Stimulated activated naive B cell treated with anti-CD40 and anti-IgM and Interleukin-4, amounts not matched to agents 10 μg/mL and 1 μg/mL and 100 μg/mL, for 72 hours (primary cell): ENCODE results near the gene ANKRD11.

Source experiments
- ATAC-seq, 2 donors: fragments of 150-1000 bp; cut with Tn5 transposase; replicated peaks; 2 replicates each; pipeline ENCODE4 v1.10.0; 2021; ENCODE audit warnings: moderate library complexity in 1 of 2
- DNase-seq: peaks from one replicate; pipeline ENCODE4 v3.0.0; 2021
- H3K27ac Mint-ChIP-seq: one replicate; pipeline ENCODE4 v1.8.0; 2022; ENCODE audit warnings: mild to moderate bottlenecking, mixed read lengths
- H3K27me3 Mint-ChIP-seq, 2 donors: one replicate each; pipeline ENCODE4 v1.8.0; 2022; ENCODE audit warnings: mixed read lengths in 2 of 2
- H3K36me3 Mint-ChIP-seq, 2 donors: one replicate each; pipeline ENCODE4 v1.8.0; 2022; ENCODE audit warnings: mixed read lengths in 2 of 2, mild to moderate bottlenecking in 1 of 2
- H3K4me1 Mint-ChIP-seq, 2 donors: one replicate each; pipeline ENCODE4 v1.8.0; 2022; ENCODE audit warnings: mixed read lengths in 2 of 2, mild to moderate bottlenecking in 1 of 2
- H3K4me3 Mint-ChIP-seq, 2 donors: one replicate each; pipeline ENCODE4 v1.8.0; 2022; ENCODE audit warnings: mild to moderate bottlenecking in 2 of 2, mixed read lengths in 2 of 2, moderate library complexity in 1 of 2
- H3K9me3 Mint-ChIP-seq, 2 donors: one replicate each; pipeline ENCODE4 v1.8.0; 2022; ENCODE audit warnings: mixed read lengths in 2 of 2, mild to moderate bottlenecking in 1 of 2

Gene ANKRD11

DNA sequence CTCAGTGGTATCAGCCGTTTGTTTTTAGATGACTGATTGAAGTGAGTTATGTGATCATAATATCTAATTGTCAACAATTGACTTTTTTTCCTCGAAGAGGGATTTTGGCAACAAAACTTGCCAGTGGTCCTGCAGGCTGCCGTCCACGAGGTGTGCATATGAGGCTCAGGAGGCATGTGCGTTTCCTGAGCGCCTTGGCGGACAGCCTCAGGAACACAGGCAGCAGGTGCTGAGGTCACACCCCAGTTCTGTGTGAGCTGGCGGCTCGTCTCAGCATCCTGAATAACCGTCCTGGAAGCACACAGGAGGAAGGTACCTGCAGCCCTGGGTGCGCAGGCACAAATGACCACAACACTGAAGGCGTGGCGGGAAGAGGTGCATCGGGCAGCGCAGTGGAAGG is 29.5 kb upstream of the ANKRD11 start:
- no peak for DNase-seq
- Mint-ChIP-seq H3K4me3 (no peak overlapping the region), H3K27ac (no peak overlapping the region), H3K36me3 (peaks cover 50 to 71% of the 10 kb centered on the region in 2 donors), H3K27me3 (no peaks in the 10 kb centered on the region), H3K9me3 (no peaks in the 10 kb centered on the region), H3K4me1 (peaks cover 5 to 6% of the 10 kb centered on the region in 2 donors)
- ATAC-seq = no peak

DNA sequence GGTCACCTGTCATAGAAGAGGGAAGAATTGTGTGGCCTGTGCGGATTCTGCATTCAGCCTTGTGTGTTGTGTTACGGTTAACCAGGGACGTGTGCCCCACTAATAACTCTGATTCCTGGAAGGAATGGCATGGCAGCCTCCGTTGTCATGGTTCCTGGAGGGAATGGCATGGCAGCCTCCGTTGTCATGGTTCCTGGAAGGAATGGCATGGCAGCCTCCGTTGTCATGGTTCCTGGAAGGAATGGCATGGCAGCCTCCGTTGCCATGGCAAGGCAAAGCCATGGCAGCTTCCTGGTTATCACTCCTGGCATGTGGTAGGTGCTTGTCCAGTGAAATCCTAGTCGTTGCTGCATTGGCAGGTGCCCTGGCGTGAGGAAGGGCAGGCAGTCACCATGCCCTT is 26.8 kb upstream of the ANKRD11 start:
- no peaks in the 10 kb centered on the region for H3K27me3 Mint-ChIP-seq
- no peak overlapping the region for H3K27ac Mint-ChIP-seq
- DNase-seq (no peak), ATAC-seq (no peak)
- peaks cover 0 to 3% of the 10 kb centered on the region in 2 donors for H3K4me1 Mint-ChIP-seq
- no peaks in the 10 kb centered on the region for H3K9me3 Mint-ChIP-seq
- no peak overlapping the region for H3K4me3 Mint-ChIP-seq
- peaks cover 46 to 55% of the 10 kb centered on the region in 2 donors for H3K36me3 Mint-ChIP-seq

DNA sequence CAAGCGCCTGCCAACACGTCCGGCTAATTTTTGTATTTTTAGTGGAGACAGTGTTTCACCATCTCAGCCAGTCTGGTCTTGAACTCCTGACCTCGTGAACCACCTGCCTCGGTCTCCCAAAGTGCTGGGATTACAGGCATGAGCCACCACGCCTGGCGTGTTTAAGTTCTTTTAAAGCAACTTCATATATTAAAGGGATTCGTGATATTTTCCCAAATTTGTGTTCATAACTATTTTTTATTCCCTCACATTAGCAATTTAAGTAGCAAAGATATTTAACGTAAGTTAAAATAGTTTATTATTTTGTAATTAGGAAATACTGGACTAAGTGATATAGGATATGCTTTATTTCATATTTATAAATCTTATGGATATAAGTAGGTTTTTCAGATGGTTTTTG is 22.1 kb upstream of the ANKRD11 start:
- DNase-seq = no peak
- Mint-ChIP-seq H3K27ac (no peak overlapping the region), H3K4me1 (no peaks in the 10 kb centered on the region), H3K9me3 (no peaks in the 10 kb centered on the region), H3K36me3 (peaks cover 18 to 26% of the 10 kb centered on the region in 2 donors), H3K27me3 (no peaks in the 10 kb centered on the region), H3K4me3 (no peak overlapping the region)
- no peak for ATAC-seq

DNA sequence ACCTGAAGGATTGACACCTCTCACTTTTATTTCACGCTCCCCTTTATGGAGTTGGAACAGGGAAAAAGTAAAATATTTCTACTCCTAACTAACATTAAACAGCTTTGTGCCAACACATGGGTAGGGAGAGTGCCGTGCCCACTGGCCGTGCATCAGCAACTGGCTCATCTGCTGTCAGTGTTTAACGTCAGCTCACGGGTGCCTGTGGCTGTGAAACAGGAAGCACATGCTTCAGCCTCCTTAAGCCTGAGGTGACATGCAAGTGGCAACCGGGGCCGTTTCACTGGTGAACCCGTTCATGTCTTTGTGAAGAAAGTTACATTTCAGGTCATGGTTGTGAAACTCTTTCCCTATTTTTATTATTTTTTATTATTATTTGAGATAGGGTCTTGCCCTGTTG is 21.0 kb upstream of the ANKRD11 start:
- Mint-ChIP-seq H3K27ac (peak overlapping the region; percentile 51), H3K4me1 (peaks cover 0 to 2% of the 10 kb centered on the region in 2 donors), H3K4me3 (no peak overlapping the region), H3K27me3 (no peaks in the 10 kb centered on the region), H3K36me3 (peaks cover 11 to 18% of the 10 kb centered on the region in 2 donors), H3K9me3 (no peaks in the 10 kb centered on the region)
- ATAC-seq = no peak
- no peak for DNase-seq

DNA sequence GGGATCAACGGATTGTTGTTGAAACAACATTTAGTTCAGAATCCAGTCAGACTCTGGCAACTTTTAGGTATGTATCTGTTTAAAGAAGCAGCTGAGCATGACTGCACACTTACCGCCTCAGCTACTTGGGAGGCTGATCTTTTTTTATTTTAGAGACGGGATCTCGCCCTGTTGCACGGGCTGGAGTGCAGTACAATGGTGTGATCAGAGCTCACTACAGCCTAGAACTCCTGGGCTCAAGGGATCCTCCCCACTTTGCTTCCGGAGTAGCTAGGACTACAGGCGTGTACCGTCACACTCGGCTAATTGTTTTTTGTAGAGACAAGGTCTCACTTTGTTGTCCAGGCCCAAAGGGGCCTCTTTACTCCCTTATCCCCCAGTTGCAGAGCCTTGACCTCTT is 20.2 kb upstream of the ANKRD11 start:
- ATAC-seq (no peak), DNase-seq (no peak)
- H3K27me3 Mint-ChIP-seq = no peaks in the 10 kb centered on the region
- H3K36me3 Mint-ChIP-seq = peaks cover 11 to 18% of the 10 kb centered on the region in 2 donors
- H3K4me3 Mint-ChIP-seq = no peak overlapping the region
- no peaks in the 10 kb centered on the region for H3K9me3 Mint-ChIP-seq
- no peak overlapping the region for H3K27ac Mint-ChIP-seq
- H3K4me1 Mint-ChIP-seq = peaks cover 6 to 10% of the 10 kb centered on the region in 2 donors

DNA sequence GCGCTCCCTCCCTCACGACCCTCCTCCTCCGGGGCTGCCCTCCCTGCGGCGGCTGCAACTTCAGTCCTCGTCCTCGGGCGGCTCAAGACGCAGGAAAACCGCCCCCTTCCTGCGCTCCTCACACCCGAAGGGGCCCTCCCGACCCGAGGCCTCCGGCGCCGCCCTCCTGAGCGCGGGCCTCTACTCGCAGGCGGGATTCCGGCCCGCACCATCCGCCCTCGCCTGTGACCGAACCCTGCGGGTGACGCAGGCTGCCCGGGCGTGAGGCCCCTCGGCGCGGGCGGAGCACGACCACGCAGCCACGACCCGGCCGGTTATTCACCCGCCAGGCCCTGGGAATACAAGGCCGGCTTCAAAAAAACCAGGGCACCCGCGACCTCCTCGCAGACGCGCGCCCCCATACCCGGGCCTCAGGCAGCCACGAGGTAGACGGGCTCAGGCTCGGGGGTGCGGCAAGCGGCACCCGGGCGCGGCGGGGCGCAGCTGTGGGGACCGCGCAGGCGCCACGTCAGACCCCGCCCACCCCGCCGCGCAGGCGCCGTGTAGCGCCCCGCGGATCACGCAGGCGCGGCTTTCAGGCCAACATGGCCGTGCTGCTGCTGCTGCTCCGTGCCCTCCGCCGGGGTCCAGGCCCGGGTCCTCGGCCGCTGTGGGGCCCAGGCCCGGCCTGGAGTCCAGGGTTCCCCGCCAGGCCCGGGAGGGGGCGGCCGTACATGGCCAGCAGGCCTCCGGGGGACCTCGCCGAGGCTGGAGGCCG is 17.7 kb upstream of the ANKRD11 start, which contains the start of gene SPG7:
Gene SPG7, plus strand, starts transcription at position 570 of the 757 bp plus-strand sequence. Its CDS starts 15 bp downstream, at position 585.
- H3K4me1 Mint-ChIP-seq = peaks cover 13 to 20% of the 10 kb centered on the region in 2 donors
- ATAC-seq = peak; percentile 74 to 75
- no peaks in the 10 kb centered on the region for H3K27me3 Mint-ChIP-seq
- peak within 1 kb of the TSS; percentile 93 for H3K27ac Mint-ChIP-seq
- H3K36me3 Mint-ChIP-seq = peaks cover 0 to 7% of the 10 kb centered on the region in 2 donors
- peak within 1 kb of the TSS; percentile 78 to 88 for H3K4me3 Mint-ChIP-seq
- DNase-seq = peak; percentile 87
- H3K9me3 Mint-ChIP-seq = no peaks in the 10 kb centered on the region

DNA sequence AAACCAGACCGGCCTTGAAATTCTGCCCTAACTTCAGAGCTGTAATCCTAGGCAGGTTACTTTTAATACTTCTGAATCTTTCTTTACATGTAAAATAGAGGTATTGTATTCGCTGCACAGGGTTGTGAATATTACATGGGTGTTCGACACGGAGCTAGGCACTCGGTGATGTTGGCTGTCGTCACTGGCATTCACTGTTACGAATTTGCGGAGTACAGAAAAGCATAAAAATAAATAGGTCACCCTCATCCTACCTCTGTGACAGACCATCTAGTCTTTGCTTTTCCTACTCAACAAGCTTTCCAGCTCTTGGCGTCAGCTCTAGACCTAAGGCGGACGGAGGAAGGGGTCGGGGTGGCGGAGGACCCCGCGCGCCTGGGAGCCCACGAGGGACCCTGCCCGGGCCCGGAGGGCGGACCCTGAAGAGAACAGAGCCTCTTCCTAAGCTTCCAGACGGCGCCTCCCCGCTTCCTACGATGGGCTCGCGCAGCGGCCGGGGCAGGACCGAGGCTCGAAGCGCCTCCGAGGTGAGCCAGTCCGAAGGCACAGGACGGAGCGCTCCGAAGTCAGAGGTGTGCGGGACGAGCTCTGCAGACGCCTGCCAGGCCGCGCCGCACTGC is 17.0 kb upstream of the ANKRD11 start:
- DNase-seq = no peak
- peak overlapping the region; percentile 78 to 88 for H3K4me3 Mint-ChIP-seq
- H3K4me1 Mint-ChIP-seq = peaks cover 13 to 20% of the 10 kb centered on the region in 2 donors
- no peaks in the 10 kb centered on the region for H3K9me3 Mint-ChIP-seq
- peak overlapping the region; percentile 86 for H3K27ac Mint-ChIP-seq
- peaks cover 0 to 7% of the 10 kb centered on the region in 2 donors for H3K36me3 Mint-ChIP-seq
- ATAC-seq = no peak
- H3K27me3 Mint-ChIP-seq = no peaks in the 10 kb centered on the region

DNA sequence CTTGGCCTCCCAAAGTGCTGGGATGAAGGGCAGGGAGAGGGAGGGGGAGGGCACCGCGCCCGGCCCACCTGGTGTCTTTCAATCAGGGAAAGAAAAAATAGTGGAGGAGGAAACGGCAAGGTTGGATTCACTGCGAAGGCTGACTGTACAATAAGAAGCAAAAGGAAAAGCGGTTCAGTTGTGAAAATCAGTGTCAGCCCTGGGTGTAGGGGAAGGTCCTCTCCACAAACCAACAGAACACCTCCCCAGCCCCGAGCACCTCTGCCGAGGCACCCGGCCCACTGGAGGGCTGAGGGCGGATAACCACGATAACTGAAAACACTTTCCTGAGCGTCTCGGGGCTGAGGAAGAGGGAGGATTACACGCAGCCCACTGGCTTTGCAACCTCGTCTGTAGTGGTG is 16.4 kb upstream of the ANKRD11 start:
- peaks cover 13 to 20% of the 10 kb centered on the region in 2 donors for H3K4me1 Mint-ChIP-seq
- ATAC-seq (no peak), DNase-seq (no peak)
- peaks cover 0 to 3% of the 10 kb centered on the region in 2 donors for H3K36me3 Mint-ChIP-seq
- no peaks in the 10 kb centered on the region for H3K27me3 Mint-ChIP-seq
- no peaks in the 10 kb centered on the region for H3K9me3 Mint-ChIP-seq
- peak overlapping the region; percentile 78 to 88 for H3K4me3 Mint-ChIP-seq
- H3K27ac Mint-ChIP-seq = peak overlapping the region; percentile 69

DNA sequence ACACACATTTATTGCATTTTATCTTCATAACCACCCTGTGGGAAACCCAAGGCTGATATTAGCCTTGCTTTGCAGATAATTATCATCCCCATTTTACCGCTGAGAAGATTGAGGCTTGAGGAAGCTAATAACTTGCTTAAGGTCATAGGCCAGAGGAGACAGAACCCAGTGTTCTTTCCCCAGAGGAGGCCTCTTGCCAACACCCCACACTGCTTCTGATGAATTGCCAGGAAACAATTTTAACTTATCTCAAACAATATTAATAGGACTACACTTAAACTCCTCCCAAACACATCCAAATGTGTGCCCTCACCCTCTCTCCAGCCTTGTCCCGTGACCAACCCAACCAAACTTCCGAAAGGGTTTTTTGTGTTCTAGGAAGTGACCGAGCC is 15.7 kb upstream of the ANKRD11 start:
- Mint-ChIP-seq H3K36me3 (no peaks in the 10 kb centered on the region), H3K4me3 (peak overlapping the region; percentile 78 to 79), H3K9me3 (no peaks in the 10 kb centered on the region), H3K27ac (peak overlapping the region; percentile 89), H3K4me1 (peaks cover 13 to 20% of the 10 kb centered on the region in 2 donors), H3K27me3 (no peaks in the 10 kb centered on the region)
- no peak for DNase-seq
- ATAC-seq = no peak

DNA sequence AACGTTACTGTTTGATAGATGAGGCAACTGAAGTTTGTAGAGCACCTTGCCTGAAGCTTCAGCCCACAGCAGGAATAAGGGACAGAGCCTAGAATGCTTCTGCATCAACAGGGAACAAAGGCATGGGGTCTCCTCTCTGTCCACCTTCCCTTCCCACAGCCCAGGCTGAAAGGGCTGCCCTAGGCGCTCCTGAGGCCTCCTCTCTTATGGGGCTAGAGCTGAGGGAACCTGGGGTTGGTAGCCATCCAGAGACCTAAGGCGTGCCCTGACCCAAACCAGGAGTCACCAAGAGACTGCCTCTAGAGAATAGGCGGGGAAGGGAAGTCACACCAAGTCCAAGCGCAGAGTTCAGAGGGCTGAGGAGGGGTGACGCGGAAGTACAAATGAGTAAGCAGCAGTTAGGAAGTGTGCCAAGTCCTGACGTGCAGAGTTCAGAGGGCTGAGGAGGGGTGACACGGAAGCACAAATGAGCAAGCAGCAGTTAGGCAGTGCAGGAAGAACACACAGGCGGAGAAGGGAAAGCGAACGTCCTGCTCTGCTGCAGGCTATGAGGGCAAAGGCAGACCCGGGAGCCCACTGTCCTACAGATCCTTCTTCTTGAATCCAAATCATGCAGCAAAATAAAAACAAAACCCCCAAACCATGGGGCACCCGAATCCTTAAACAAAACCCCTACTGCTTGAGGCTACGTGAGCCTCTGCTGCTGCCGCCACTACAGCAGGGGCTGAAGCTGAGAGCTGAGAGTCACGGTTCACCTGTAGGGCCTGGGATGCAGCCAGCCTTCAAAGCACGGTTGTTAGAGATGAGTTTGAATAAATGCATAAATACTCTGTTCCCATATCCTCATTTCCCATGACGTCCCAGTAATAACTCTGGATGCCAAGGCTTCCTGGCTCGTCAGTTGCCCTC is 15.1 kb upstream of the ANKRD11 start:
- Mint-ChIP-seq H3K9me3 (no peaks in the 10 kb centered on the region), H3K27me3 (no peaks in the 10 kb centered on the region), H3K36me3 (no peaks in the 10 kb centered on the region), H3K4me1 (peaks cover 13 to 20% of the 10 kb centered on the region in 2 donors), H3K4me3 (peak overlapping the region; percentile 78 to 79), H3K27ac (peak overlapping the region; percentile 89)
- peak; percentile 74 to 76 for ATAC-seq
- DNase-seq = peak; percentile 83

DNA sequence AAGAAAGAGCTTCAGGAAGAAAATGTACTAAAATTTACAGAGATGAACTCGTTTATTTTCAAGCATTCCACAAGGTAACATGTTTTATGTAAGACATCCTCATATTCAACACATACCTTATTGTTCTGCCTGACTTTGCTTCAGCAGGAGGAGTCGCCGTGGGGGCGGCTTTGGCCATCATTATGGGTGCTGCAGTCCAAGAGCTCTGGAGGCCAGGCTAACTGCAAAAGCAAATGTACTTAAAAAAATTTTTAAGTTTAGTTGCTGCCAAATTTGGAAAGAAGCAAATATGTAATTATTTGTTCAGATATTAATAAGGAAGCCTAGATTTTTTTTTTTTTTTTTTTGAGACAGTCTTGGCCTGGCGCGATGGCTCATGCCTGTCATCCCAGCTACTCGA is 13.7 kb upstream of the ANKRD11 start:
- Mint-ChIP-seq H3K27me3 (no peaks in the 10 kb centered on the region), H3K4me1 (peaks cover 13 to 20% of the 10 kb centered on the region in 2 donors), H3K36me3 (peaks cover 0 to 1% of the 10 kb centered on the region in 2 donors), H3K27ac (no peak overlapping the region), H3K9me3 (no peaks in the 10 kb centered on the region), H3K4me3 (no peak overlapping the region)
- DNase-seq = no peak
- no peak for ATAC-seq

DNA sequence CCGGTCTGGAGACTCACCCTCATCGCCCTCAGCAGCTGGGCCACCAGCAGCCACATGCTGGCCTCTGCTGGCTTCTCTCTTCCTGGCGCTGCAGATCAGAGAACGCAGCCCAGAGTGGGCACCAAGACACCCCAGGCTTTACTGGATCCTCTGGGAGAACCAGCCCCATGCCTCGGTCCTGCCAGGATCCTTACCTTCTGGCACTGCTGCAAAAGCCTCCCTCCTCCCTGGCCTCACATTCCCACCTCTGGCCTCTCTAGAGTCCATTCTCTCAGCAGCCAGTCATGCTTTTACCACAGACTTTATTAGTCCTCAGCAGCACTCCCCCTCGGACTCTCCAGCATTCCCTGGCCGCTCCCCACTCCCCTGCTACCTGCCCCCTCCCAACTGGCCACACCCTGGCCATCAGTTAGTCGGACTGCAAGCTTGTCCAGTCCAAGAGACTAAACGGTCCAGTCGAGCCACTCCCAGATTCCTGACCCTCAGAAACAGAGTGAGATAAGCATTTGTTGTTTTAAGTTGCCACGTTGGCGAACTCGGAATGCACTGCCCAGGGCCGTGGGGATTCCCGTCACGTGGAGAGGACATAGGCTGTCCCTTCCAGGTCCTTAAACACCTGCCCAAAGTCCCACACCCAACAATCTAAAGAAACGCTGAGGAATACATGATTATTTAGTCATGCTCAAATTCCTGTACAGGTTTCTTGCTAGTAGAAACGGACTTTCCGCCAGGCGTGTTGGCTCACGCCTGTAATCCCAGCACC is 11.9 kb upstream of the ANKRD11 start:
- Mint-ChIP-seq H3K4me1 (peaks cover 13 to 20% of the 10 kb centered on the region in 2 donors), H3K36me3 (peaks cover 0 to 1% of the 10 kb centered on the region in 2 donors), H3K9me3 (no peaks in the 10 kb centered on the region), H3K27ac (no peak overlapping the region), H3K4me3 (no peak overlapping the region), H3K27me3 (no peaks in the 10 kb centered on the region)
- no peak for ATAC-seq
- no peak for DNase-seq

DNA sequence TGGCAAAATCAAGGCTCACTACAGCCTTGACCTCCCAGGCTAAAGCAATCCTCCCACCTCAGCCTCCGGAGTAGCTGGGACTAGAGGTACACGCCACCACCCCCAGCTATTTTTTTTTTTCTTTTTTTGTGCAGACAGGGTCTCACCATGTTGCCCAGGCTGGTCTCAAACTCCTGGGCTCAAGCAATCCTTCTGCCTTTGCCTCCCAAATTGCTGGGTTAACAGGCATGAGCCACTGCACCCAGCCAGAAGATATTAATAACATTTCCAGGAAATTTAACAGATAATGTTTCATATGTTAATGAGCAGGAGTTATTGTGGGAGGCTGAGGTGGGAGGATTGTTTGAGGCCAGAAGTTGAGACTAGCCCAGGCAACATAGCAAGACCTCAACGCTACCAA is 9.4 kb upstream of the ANKRD11 start:
- H3K9me3 Mint-ChIP-seq = no peaks in the 10 kb centered on the region

More for the DNA sequence above, 9.4 kb upstream of the ANKRD11 start:
- no peaks in the 10 kb centered on the region for H3K27me3 Mint-ChIP-seq
- H3K36me3 Mint-ChIP-seq = peaks cover 0 to 1% of the 10 kb centered on the region in 2 donors
- H3K4me1 Mint-ChIP-seq = peaks cover 0 to 7% of the 10 kb centered on the region in 2 donors
- H3K27ac Mint-ChIP-seq = no peak overlapping the region
- DNase-seq (no peak), ATAC-seq (no peak)
- no peak overlapping the region for H3K4me3 Mint-ChIP-seq
